IMR-90 (cell line): Measurements from ENCODE around the gene TNRC6C. TPM values are rescaled to one million over a fixed set of nuclear protein-coding genes. Genes with fewer than 3 reads are reported as not detected.
A peak's percentile ranks its signal among the peaks of the same experiment; 100 is the strongest.

Source experiments
- ATAC-seq: fragments of 200-7000 bp; cut with Tn5 transposase; 2 replicates; pipeline ENCODE4 v1.9.1; 2020; ENCODE audit warnings: low read depth, mild to moderate bottlenecking, moderate library complexity
- BruUV-seq: library from RNA; stranded (reverse); fragments of 400-500 nt; replicated peaks from 2 replicates; lab custom pipeline; 2021; lab: Mats Ljungman, UMichigan
- CTCF ChIA-PET: fragments of 300-600 bp; formaldehyde crosslinking; extraction: SDS; loops from one replicate; lab custom pipeline; 2021; ENCODE audit warnings: antibody characterized with exemption; lab: Yijun Ruan, JAX
- POLR2A ChIA-PET: fragments of 300-600 bp; sonication (Branson Sonifier 250); formaldehyde crosslinking; loops from one replicate; lab custom pipeline; 2022; ENCODE audit warnings: antibody characterized with exemption; ENCODE audit not compliant: unreplicated experiment; lab: Charles Lee
- DNase-seq: peaks from one replicate; pipeline ENCODE4 v3.0.0; 2013
- H2AFZ ChIP-seq: replicated peaks from 2 replicates; pipeline ENCODE3; 2013; ENCODE audit warnings: low read length, mild to moderate bottlenecking; ENCODE audit not compliant: poor library complexity
- H2AK5ac ChIP-seq: 2 replicates; pipeline ENCODE4 v1.6.1; 2013; ENCODE audit warnings: low read depth, low read length, inconsistent platforms
- H2AK9ac ChIP-seq: replicated peaks from 2 replicates; pipeline ENCODE3; 2013; ENCODE audit warnings: mild to moderate bottlenecking, low read depth, low read length, moderate library complexity; ENCODE audit not compliant: poor library complexity
- H2BK120ac ChIP-seq: 2 replicates; pipeline ENCODE4 v1.6.1; 2013; ENCODE audit warnings: low read depth, low read length, inconsistent platforms
- H2BK15ac ChIP-seq: 3 replicates; pipeline ENCODE4 v1.6.1; 2013; ENCODE audit warnings: low read depth, low read length, inconsistent platforms
- H2BK20ac ChIP-seq: 2 replicates; pipeline ENCODE4 v1.6.1; 2013; ENCODE audit warnings: low read depth, mild to moderate bottlenecking, inconsistent platforms, low read length, moderate library complexity
- H2BK5ac ChIP-seq: 2 replicates; pipeline ENCODE4 v1.6.1; 2013; ENCODE audit warnings: mild to moderate bottlenecking, low read depth, low read length, inconsistent platforms; ENCODE audit not compliant: poor library complexity, severe bottlenecking
- H3K14ac ChIP-seq: replicated peaks from 2 replicates; pipeline ENCODE4 v1.6.1; 2013; ENCODE audit warnings: low read depth, low read length, inconsistent platforms
- H3K18ac ChIP-seq: 2 replicates; pipeline ENCODE4 v1.6.1; 2013; ENCODE audit warnings: low read depth, low read length, control low read depth
- H3K23ac ChIP-seq: 2 replicates; pipeline ENCODE4 v1.6.1; 2013; ENCODE audit warnings: low read depth, low read length, inconsistent platforms
- H3K27ac ChIP-seq: 2 replicates; pipeline ENCODE4 v1.5.1; 2013; ENCODE audit warnings: mild to moderate bottlenecking, control low read depth, low read length; ENCODE audit not compliant: insufficient read depth
- H3K27me3 ChIP-seq: 2 replicates; pipeline ENCODE4 v1.6.1; 2013; ENCODE audit warnings: low read length; ENCODE audit not compliant: control insufficient read depth, insufficient read depth
- H3K36me3 ChIP-seq: 2 replicates; pipeline ENCODE4 v1.6.1; 2013; ENCODE audit warnings: low read length, mixed read lengths; ENCODE audit not compliant: control insufficient read depth, insufficient read depth
- H3K4ac ChIP-seq: 2 replicates; pipeline ENCODE4 v1.6.1; 2013; ENCODE audit warnings: low read depth, low read length, inconsistent platforms
- H3K4me1 ChIP-seq: 2 replicates; pipeline ENCODE4 v1.6.1; 2013; ENCODE audit warnings: low read length, mixed read lengths; ENCODE audit not compliant: control insufficient read depth, insufficient read depth
- H3K4me2 ChIP-seq: 2 replicates; pipeline ENCODE4 v1.6.1; 2013; ENCODE audit warnings: low read depth, mild to moderate bottlenecking, control low read depth, low read length, moderate library complexity
- H3K4me3 ChIP-seq: 2 replicates; pipeline ENCODE4 v1.5.1; 2013; ENCODE audit warnings: low read depth, mild to moderate bottlenecking, control low read depth, low read length, moderate library complexity; ENCODE audit not compliant: insufficient read depth
- H3K56ac ChIP-seq: 2 replicates; pipeline ENCODE4 v1.6.1; 2013; ENCODE audit warnings: low read length, inconsistent platforms; ENCODE audit not compliant: insufficient read depth; ENCODE audit errors: extremely low read depth
- H3K79me1 ChIP-seq, 2 experiments: 2 replicates each; pipeline ENCODE4 v1.6.1; 2013; ENCODE audit warnings: low read length in 2 of 2, inconsistent platforms in 1 of 2, low read depth in 1 of 2
- H3K9ac ChIP-seq: 2 replicates; pipeline ENCODE4 v1.6.1; 2013; ENCODE audit warnings: low read depth, low read length, control low read depth
- H3K9me1 ChIP-seq: 2 replicates; pipeline ENCODE4 v1.6.1; 2013; ENCODE audit warnings: low read length, inconsistent platforms; ENCODE audit not compliant: insufficient read depth
- H3K9me3 ChIP-seq: 2 replicates; pipeline ENCODE4 v1.6.1; 2013; ENCODE audit warnings: low read length; ENCODE audit not compliant: control insufficient read depth, insufficient read depth
- H4K20me1 ChIP-seq: 2 replicates; pipeline ENCODE4 v1.6.1; 2013; ENCODE audit warnings: low read length, inconsistent platforms; ENCODE audit not compliant: insufficient read depth
- H4K5ac ChIP-seq: 2 replicates; pipeline ENCODE4 v1.6.1; 2013; ENCODE audit warnings: mild to moderate bottlenecking, low read depth, low read length, control low read depth
- H4K8ac ChIP-seq, 2 experiments: 2 replicates each; pipeline ENCODE4 v1.6.1; 2013; ENCODE audit warnings: low read depth in 2 of 2, low read length in 2 of 2, control low read depth in 1 of 2, inconsistent platforms in 1 of 2
- H4K91ac ChIP-seq: 2 replicates; pipeline ENCODE4 v1.6.1; 2013; ENCODE audit warnings: low read depth, low read length, inconsistent platforms; ENCODE audit not compliant: insufficient read depth
- CEBPB ChIP-seq: IDR thresholded peaks from 2 replicates; pipeline ENCODE4 v1.6.1; 2012; ENCODE audit warnings: low read depth, low read length, improper control_type of control experiment
- MAFK ChIP-seq: IDR thresholded peaks from 2 replicates; pipeline ENCODE4 v1.6.1; 2012; ENCODE audit warnings: low read depth, low read length, improper control_type of control experiment
- WGBS, 2 experiments: methylation state at CpG; one replicate each; pipeline versions ENCODE4 v1.1.5 to v1.1.7; 2013; ENCODE audit warnings: missing lambda C conversion rate in 2 of 2; ENCODE audit not compliant: insufficient read length in 1 of 2; ENCODE audit errors: extremely low coverage in 2 of 2; 5-methylcytosine and 5-hydroxymethylcytosine counted together
- dilution Hi-C: fragments of 300-500 bp; cut with HindIII; formaldehyde crosslinking; loops from one replicate; pipeline ENCODE4 v1.14.3; 2018; ENCODE audit warnings: low sequenced_read_pairs; ENCODE audit not compliant: unreplicated experiment
- in situ Hi-C: fragments of 300-500 bp; cut with MboI; formaldehyde crosslinking; loops from 3 replicates; pipeline ENCODE4 v1.14.3; 2019; ENCODE audit warnings: low sequenced_read_pairs, inconsistent platforms, mixed read lengths
- intact Hi-C: fragments of 100-400 bp; cut with micrococcal nuclease; formaldehyde crosslinking; loops from 2 replicates; pipeline ENCODE4 v1.10.0; 2022
- polyA plus RNA-seq, 3 experiments: library from polyadenylated mRNA; depleted of rRNA; stranded (reverse); fragments of >200 nt; gene quantifications; 2 replicates each; pipeline ENCODE4 v1.2.3, GENCODE V29; 2012; ENCODE audit warnings: low replicate concordance in 1 of 3
- total RNA-seq: library from RNA; depleted of rRNA; stranded (reverse); fragments of >200 nt; gene quantifications from 2 replicates; pipeline ENCODE4 v1.2.3, GENCODE V29; 2012

TNRC6C gene
- total and polyA plus RNA-seq, 2 of the 4 experiments (the other 2 are of a cell fraction): 1.6 to 2.7 TPM

DNA sequence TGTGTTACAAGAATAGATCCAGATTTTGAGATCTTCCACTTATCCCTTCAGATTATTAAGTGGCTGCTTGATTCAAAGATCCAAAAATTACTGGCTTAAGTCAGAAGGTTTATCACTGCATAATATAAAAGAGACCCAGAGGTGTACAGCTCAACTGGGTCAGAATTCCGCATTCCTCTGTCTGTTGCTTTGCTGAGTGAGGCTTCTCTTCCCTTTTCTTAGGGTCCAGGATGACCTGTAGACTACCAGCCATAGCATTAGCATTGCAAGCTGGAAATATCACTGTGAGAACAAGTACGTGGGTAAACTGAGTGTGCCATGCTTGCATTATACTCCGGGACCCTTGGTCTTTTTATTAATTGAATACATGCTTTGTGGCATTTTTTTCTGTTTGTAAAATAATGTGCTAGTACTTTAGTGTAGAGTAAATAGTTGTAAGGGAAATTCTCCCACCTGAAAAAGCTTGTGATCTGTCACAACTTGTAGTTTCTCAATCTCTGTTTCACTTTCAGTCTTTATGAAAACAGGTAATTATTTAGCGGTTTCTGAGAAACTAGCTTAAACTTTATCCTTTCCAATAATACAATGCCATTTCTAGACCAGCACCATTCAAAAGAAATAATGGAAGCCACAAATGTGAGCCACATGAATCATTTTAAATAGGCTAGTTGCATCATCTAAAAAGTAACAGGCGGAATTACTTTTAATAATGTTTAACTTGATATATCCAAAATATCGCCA lies 61.6 kb downstream of the TNRC6C start:
- H2BK120ac ChIP-seq: no peak overlapping the region
- in situ Hi-C loops: no loop called here
- no peaks in the 10 kb centered on the region for H3K9me3 ChIP-seq
- H3K27ac ChIP-seq: no peak overlapping the region
- intact Hi-C loops: loop anchor here (10.0 kb wide), 2 partner anchors 285 to 685 kb away; no protein-coding TSS in a partner anchor
- BruUV-seq: no TSS peak
- H2BK5ac ChIP-seq: no peak overlapping the region
- no peaks in the 10 kb centered on the region for H3K27me3 ChIP-seq
- H3K56ac ChIP-seq: no peak overlapping the region
- WGBS, 2 experiments: 100% methylated on average over 1 of the region's 6 CpGs; no CpG with 5 or more reads in 1 of the 2 experiments
- H4K5ac ChIP-seq: no peak overlapping the region
- no peaks in the 10 kb centered on the region; the same call in 1 of the 2 replicates for H3K4me1 ChIP-seq
- CTCF ChIA-PET: interaction anchor here (0.6 to 1.9 kb wide), 8 partner anchors 12 to 573 kb away, joined by 3 to 6 read pairs (median 4); no protein-coding TSS in a partner anchor
- no peaks in the 10 kb centered on the region for H4K20me1 ChIP-seq
- no peak overlapping the region for H4K8ac ChIP-seq
- dilution Hi-C loops: no loop called here
- TF ChIP-seq MAFK (no peak), CEBPB (0 out of 2 replicates have a peak, but pooled peaks have one; percentile 23)
- no peak overlapping the region for H2AFZ ChIP-seq
- no peak overlapping the region for H3K4me2 ChIP-seq
- no peaks in the 10 kb centered on the region for H3K79me1 ChIP-seq
- DNase-seq (no peak), ATAC-seq (no peak)
- peaks cover 3% of the 10 kb centered on the region; the same call in 1 of the 2 replicates for H3K9me1 ChIP-seq
- H3K9ac ChIP-seq: no peak overlapping the region
- H3K4me3 ChIP-seq: no peak overlapping the region
- POLR2A ChIA-PET: no interaction called here
- no peak overlapping the region for H3K14ac ChIP-seq
- H3K18ac ChIP-seq: no peak overlapping the region
- no peak overlapping the region for H4K91ac ChIP-seq
- H3K4ac ChIP-seq: no peak overlapping the region
- H2BK20ac ChIP-seq: no peak overlapping the region
- no peaks in the 10 kb centered on the region for H3K36me3 ChIP-seq
- no peak overlapping the region for H3K23ac ChIP-seq
- H2AK5ac ChIP-seq: no peak overlapping the region
- no peak overlapping the region for H2AK9ac ChIP-seq
- H2BK15ac ChIP-seq: no peak overlapping the region
